Measurements from ENCODE around the gene CALML5.

GRCh38 chr10:5504146-5505072 lies 5.0 kb upstream of the CALML5 start:
- TF ChIP-seq EZH2 (IDR thresholded peaks at IDR 0.05; ENCODE audit: borderline replicate concordance, low read depth, low read length, severe bottlenecking) (no peak), CTCF (IDR thresholded peaks at IDR 0.05; ENCODE audit: borderline replicate concordance, extremely low read depth, low read length, poor library complexity, severe bottlenecking) (no peak)

All from DND-41 (cell line).